Neural progenitor cell (in vitro differentiated cells): Measurements from ENCODE around the gene ZNF658.
"Not testable (repeated sequence)": the region's sequence is repeated elsewhere in the genome, so short reads cannot be mapped to it uniquely, and the experiment has no call there.

Experiments used
- CTCF ChIP-seq: fragments of 200-600 bp; sonication (generic); IDR thresholded peaks from 2 replicates; pipeline ENCODE4 v1.5.1; 2017; ENCODE audit warnings: antibody characterized with exemption, mild to moderate bottlenecking
- EZH2 ChIP-seq: fragments of 200-600 bp; sonication (generic); IDR thresholded peaks from 2 replicates; pipeline ENCODE4 v1.6.1; 2017; ENCODE audit warnings: antibody characterized with exemption, mild to moderate bottlenecking, moderate library complexity
- EZH2phosphoT487 ChIP-seq: fragments of 200-600 bp; sonication (generic); IDR thresholded peaks from 2 replicates; pipeline ENCODE4 v1.6.1; 2017; ENCODE audit warnings: antibody characterized with exemption

DNA sequence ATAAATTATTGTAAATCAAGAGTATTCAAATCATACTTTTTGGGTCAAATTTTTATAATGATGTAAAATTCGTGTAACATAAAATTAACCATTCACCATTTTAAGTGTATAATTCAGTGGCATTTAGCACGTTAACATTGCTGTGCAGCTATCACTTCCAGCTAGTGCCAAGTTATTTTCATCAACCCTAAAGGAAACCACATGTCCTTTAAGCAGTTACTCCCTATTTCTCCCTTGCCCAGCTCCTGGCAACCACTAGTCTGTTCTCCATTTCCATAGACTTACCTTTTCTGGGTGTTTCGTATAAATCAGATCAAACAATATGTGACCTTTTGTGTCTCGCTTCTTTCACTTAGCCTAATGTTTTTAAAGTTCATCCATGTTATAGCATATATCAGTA is 38.8 kb upstream of the ZNF658 start:
- not testable (repeated sequence) for TF ChIP-seq CTCF, EZH2, EZH2phosphoT487
